H7 (cell line): Measurements from ENCODE around the gene KCNQ1. TPM values are rescaled to one million over a fixed set of nuclear protein-coding genes. Genes with fewer than 3 reads are reported as not detected.

Experiments used
- DNase-seq: peaks from one replicate; pipeline ENCODE4 v3.0.0; 2012
- H3K27me3 ChIP-seq: 2 replicates; pipeline ENCODE4 v1.6.0; 2011; ENCODE audit warnings: mild to moderate bottlenecking, low read length; ENCODE audit not compliant: control insufficient read depth, insufficient read depth
- H3K36me3 ChIP-seq: replicated peaks from 2 replicates; pipeline ENCODE4 v1.5.1; 2011; ENCODE audit warnings: low read length; ENCODE audit not compliant: control insufficient read depth, insufficient read depth
- H3K4me3 ChIP-seq: 2 replicates; pipeline ENCODE4 v1.5.1; 2011; ENCODE audit warnings: low read depth, mild to moderate bottlenecking, control low read depth, low read length, moderate library complexity; ENCODE audit not compliant: insufficient read depth
- total RNA-seq: library from RNA; depleted of rRNA; stranded (reverse); fragments of >200 nt; shearing (Covaris generic); gene quantifications from 2 replicates; pipeline ENCODE4 v1.2.3, GENCODE V29; 2014

The KCNQ1 gene
- total RNA-seq, 1 experiment from 2014 or later = 0.48 TPM

DNA sequence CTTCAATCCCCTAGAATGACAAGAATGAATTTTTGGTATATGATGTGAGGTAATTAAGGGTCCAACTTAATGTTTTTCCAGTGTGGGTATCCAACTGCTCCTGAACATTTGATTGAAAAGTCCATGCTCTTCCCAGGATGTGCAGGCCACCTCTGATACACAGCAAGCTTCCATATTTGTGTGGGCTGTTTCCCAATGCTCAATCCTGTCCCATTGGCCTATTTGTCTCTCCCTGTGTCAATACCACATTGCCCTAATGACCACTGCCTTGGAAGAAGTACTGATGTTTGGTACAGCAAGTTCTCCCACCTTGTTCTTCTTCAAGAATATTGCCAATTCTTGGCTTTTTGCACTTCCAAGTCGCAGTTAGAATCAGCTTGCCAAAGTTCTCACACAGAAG lies 212.1 kb downstream of the KCNQ1 start:
- no peak for DNase-seq
- Histone ChIP-seq H3K36me3 (no peaks in the 10 kb centered on the region), H3K4me3 (no peak overlapping the region), H3K27me3 (peaks cover 14% of the 10 kb centered on the region; the same call in 1 of the 2 replicates)

DNA sequence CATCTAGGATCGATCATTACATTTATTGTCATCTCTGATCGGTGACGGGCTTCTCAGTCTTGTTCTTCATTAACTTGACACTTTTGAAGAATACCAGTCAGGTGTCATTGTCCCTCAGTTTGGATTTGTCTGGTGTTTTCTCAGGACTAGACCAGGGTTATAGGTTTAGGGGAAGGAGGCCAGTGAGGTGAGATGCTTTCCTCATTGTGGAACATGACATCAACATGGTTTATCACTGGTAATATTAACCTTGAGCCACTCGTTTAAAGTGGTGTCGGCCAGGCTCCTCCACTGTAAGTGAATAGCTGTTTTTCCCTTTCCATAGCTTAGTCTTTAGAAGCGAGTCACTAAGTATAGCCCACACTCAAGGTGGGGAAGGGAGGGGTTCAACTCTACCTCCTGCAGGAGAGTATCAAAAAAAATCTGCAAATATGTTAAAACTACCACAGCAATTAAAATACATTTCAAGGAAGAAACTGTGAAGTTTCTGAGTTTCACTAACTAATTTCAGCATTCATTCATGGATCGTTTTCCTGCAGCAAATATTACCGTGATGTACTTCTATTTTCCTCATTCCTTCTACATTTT lies 213.0 kb downstream of the KCNQ1 start:
- Histone ChIP-seq H3K27me3 (peaks cover 10% of the 10 kb centered on the region; the same call in 1 of the 2 replicates), H3K36me3 (no peaks in the 10 kb centered on the region), H3K4me3 (no peak overlapping the region)
- DNase-seq = peak; percentile 19

DNA sequence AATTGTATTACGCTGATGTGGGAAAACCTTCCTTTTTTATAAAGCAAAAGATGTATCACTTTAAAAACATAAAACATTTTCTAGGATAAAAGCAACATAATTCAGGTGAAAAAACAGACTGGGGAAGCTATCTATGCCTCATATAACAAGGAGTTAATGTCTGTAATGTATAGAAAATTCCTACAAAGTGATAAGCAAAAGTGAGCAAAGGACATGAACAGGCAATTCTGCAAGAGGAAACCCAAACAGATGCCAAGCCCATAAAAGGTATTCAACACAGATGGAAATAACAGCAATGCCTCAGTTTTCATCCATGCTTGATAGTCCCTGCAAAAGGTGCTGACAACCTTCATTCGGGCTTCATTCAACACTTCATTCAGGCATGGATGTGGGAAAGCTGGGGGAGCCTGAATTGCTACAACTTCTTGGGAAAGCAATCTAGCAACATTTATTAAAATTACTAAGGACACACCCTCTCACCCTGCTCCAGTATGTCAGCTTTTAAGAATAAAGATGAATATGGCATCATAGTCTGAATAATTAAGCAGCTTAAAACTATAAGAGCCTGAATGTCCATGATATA lies 215.6 kb downstream of the KCNQ1 start:
- H3K36me3 ChIP-seq = peaks cover 1% of the 10 kb centered on the region; the same call in 1 of the 2 replicates
- H3K27me3 ChIP-seq = peaks cover 2% of the 10 kb centered on the region; the same call in 1 of the 2 replicates
- DNase-seq = peak; percentile 10
- H3K4me3 ChIP-seq = no peak overlapping the region

DNA sequence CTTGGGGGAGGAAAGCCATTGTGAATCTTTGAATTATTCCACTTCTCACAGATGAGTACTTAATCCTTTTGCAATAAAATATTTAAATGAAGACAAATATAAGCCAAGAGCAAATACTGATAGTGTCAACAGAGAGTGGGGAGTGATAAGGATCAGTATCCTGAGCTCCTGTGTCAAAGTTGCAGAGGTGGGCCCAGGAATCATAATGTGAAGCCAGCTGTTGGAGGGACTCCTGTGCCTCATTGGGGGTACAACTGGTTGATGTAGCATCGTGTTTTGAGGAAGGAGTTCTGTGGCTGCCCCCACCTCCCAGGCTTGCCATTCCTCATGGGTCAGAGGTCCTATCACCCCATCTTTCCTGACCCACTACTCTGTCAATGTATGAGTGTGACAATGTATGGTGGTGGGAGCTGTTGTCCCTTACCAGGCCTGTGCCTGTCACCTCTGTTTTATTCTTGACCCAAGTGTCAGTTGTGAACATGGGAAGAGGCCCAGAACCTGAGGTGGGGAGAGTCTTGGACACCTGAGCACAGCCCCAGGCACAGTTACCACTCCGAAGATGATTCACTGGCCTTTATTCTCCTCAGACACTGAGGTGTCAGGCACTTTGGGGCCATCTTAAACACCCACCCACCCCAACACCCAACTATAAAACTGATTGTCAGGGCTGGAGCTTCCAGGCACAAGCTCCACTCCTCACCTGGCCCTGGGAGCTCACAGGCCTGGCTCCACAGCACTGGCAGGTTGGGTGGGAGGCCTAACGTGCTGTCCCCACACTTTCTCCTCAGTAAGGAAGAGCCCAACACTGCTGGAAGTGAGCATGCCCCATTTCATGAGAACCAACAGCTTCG lies 216.6 kb downstream of the KCNQ1 start:
- Histone ChIP-seq H3K27me3 (no peaks in the 10 kb centered on the region; the same call in 1 of the 2 replicates), H3K36me3 (peaks cover 1% of the 10 kb centered on the region; the same call in 1 of the 2 replicates), H3K4me3 (no peak overlapping the region)
- peak; percentile 11 for DNase-seq

DNA sequence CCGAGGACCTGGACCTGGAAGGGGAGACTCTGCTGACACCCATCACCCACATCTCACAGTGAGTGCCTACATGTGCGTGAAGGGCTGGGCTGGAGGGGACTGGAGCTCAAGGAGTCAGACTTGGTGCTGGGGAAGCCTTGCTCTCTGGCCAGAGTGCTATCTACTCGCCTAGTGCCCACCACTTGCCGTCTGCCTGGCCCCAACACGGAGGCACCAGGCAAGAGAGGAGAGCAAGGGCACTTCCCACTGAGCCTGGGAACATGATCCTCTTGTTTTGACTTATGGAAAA lies 217.2 kb downstream of the KCNQ1 start:
- Histone ChIP-seq H3K4me3 (no peak overlapping the region), H3K27me3 (no peaks in the 10 kb centered on the region; the same call in 1 of the 2 replicates), H3K36me3 (peaks cover 1% of the 10 kb centered on the region; the same call in 1 of the 2 replicates)
- DNase-seq = peak; percentile 10

DNA sequence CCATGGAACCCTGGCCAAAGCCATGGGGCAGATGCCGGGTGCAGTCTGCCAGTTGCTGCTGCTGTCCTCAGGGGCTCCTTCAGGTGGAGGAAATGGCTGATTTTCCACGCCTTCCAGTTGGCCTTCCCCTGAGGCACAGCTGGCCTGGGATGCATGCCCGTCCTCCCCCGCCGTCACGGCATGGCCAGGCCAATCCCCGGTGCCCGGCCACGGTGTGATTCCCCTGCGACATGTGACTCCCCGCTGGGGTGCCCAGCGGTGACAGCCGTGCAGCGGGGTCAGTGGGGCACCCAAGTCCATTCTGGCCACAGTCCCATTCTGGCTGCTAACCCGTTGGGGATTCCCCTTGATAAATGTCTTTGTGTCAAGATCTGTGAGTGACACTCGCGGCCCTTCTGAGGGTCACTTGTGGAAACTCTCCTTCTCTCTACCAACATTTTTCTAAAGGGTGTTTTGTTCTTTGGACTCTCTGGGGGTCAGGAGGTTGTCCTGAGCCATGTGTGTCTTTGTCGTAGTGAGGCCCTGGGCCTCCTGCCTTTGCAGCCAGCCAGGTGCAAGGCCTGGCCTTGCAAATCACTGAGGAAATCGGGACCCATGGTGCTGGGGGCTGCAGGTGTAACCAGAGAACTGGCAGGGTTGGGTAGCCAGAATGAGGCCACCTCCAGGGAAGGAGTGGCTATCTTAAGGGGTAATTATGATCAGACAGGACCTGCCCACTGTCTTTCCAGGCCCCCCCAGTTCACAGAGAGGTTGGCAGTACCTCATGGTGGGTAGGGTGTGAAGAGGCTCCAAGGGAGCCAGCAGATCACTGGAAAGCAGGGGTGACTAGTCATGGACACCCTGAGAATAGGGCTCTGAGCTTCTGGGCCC lies 217.9 kb downstream of the KCNQ1 start:
- peak; percentile 25 for DNase-seq
- Histone ChIP-seq H3K4me3 (no peak overlapping the region), H3K27me3 (no peaks in the 10 kb centered on the region; the same call in 1 of the 2 replicates), H3K36me3 (peaks cover 1% of the 10 kb centered on the region; the same call in 1 of the 2 replicates)

DNA sequence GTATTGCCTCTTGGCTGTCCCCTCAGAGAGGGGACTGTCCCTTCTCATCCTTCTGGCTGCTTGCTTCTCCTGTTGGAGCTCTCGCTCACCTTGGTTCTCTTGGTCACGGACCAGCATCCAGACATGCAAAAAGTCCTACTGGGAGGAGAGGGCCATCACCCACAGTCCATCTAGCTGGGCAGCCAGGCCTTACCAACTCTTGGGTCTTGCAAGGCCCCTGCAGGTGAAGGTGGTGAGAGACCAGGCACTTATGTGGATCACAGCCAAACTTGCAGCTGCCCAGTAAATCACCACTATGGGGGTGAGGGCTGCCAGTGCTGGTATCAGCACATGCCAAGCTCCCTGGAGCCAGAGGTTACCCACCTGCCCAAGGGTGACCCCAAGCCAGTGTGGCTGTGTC lies 218.7 kb downstream of the KCNQ1 start:
- Histone ChIP-seq H3K27me3 (no peaks in the 10 kb centered on the region; the same call in 1 of the 2 replicates), H3K36me3 (peaks cover 1% of the 10 kb centered on the region; the same call in 1 of the 2 replicates), H3K4me3 (no peak overlapping the region)
- DNase-seq = peak; percentile 15

DNA sequence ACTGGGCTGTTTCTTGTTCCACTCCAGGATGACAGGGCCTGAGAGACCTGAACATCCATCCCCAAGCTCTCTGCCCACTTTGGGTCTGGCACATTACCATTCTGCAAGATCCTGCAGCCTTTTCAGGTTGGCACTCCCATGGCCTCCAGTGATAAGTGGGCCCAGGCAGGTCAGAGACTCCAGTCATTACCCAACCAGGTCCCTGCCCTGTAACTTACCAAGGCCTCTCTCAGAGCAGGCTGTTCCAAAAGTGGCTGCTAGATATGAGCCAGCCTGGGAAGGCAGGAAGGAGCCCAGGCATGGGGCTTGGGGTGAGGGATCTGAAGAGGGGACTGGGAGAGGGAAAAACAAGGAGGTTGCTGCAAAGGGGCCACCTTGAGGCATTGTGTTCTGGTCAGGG lies 219.1 kb downstream of the KCNQ1 start:
- H3K27me3 ChIP-seq = no peaks in the 10 kb centered on the region; the same call in 1 of the 2 replicates
- H3K36me3 ChIP-seq = peaks cover 1% of the 10 kb centered on the region; the same call in 1 of the 2 replicates
- no peak overlapping the region for H3K4me3 ChIP-seq
- DNase-seq = no peak

DNA sequence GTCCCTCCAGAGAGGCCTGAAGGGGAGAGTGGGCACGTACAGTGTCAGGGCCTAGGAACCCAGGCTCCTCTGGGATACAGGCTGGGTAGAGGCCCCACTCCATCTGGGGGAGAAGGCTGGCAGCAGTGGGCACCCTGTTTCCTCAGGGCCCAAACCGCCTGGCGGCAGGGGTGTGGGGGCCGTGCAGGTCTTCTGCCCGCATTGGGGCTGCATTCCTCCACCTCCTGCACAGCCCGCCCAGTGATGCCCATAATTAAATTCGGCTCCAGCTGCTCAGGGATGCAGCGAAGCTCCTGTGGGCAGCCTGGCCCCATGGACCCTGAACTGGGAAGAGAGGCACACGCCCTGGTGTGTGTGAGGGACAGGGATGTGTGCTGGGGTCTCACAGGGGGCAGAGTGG lies 219.6 kb downstream of the KCNQ1 start:
- peak; percentile 27 for DNase-seq
- H3K4me3 ChIP-seq = no peak overlapping the region
- peaks cover 1% of the 10 kb centered on the region; the same call in 1 of the 2 replicates for H3K36me3 ChIP-seq
- H3K27me3 ChIP-seq = no peaks in the 10 kb centered on the region; the same call in 1 of the 2 replicates

DNA sequence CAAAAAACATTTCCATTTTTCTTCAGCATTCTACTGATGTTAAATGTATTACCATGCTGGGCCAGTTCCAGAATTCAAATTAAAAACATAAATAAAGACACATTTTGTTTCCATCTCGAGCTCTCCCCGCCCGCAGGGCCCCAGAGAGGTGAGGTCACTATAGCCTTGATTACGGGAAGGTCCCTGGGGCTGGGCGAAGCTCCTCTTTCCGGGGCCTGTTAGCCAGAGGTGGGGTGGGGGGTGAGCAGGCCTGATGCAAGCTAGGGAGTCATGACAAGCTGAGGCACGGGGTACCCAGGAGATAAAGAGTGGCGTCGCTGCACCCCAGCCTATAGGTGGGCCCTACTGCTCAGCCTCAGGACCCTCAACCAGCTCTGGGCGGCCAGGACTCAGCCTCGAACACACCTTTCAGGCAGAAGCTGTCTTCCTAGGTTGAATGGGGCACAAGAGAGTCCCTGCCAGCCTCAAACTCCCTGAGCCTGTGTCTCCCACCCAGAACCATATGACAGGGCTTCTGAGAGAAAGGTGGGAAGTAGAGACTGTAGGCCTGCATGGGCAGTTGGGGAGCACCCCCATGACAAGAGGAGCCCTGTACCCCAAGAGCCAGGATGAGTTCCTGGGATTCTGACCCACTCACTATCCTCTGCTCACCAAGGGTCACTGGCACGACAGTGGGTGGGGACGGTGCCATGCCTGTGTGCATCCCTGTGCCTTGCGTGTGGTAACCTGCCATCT lies 220.2 kb downstream of the KCNQ1 start:
- peak; percentile 20 for DNase-seq
- Histone ChIP-seq H3K36me3 (peaks cover 1% of the 10 kb centered on the region; the same call in 1 of the 2 replicates), H3K4me3 (no peak overlapping the region), H3K27me3 (no peaks in the 10 kb centered on the region; the same call in 1 of the 2 replicates)

DNA sequence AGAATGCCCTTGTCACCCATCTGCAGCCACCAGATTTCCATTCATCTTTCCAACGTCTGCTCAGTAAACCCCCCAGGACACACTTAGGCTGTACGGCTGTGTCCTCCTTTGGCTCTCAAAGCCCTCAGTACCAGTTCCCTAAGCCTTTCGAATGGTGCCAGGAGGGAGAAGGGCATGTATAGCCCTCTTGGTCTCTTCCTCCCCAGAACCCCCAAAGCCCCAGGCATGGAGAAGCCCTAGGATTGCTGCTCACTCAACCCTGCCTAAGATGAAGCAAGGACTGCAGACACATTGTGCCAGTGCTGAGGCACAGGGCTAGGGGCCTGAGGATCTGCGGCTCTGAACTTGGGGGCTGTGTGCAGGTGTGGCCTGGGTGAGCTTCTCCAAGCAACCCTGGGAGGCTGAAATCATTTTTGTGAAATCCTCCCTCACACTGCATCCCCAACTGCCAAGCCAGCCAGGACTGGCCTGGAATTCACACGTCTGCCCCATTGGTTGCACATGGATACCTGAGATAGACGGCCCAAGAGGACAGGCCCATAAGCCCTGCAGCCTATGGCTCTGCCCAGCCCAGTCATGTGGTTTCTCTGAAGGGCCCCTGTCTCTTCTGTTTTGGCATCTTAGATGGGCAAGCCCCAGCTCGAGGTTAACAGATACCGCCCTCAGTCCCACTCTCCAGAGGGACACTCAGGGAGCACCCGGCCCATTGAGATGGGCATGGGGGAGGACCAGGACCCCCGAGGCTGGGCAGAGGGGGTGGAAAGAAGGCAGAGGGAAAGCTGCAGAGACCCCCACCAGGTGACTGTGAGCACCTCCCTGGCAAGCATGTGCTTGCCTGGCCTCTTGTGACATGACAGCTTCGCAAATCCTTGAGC lies 221.0 kb downstream of the KCNQ1 start:
- H3K36me3 ChIP-seq = peaks cover 1% of the 10 kb centered on the region; the same call in 1 of the 2 replicates
- no peaks in the 10 kb centered on the region; the same call in 1 of the 2 replicates for H3K27me3 ChIP-seq
- H3K4me3 ChIP-seq = no peak overlapping the region
- DNase-seq = no peak

DNA sequence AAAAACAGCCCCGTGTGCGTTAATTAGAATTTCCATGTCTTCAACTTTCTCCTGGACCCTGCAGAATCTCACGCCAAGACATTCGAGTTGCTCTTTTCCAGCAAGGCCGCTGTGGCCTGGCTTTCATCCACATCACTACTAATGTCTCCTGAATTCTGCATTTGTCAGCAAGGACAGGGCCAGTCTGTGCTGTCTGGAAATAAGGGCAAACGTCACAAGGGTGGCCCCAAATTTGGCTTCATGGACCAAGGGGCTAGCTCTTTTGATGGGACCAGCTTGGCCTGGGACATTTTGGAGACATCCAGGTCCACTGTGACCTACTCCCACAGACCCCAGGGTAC lies 221.6 kb downstream of the KCNQ1 start:
- Histone ChIP-seq H3K27me3 (no peaks in the 10 kb centered on the region; the same call in 1 of the 2 replicates), H3K4me3 (no peak overlapping the region), H3K36me3 (peaks cover 1% of the 10 kb centered on the region; the same call in 1 of the 2 replicates)
- no peak for DNase-seq
